ENCODE results near the gene ABCA12.

ABCA12 gene

DNA sequence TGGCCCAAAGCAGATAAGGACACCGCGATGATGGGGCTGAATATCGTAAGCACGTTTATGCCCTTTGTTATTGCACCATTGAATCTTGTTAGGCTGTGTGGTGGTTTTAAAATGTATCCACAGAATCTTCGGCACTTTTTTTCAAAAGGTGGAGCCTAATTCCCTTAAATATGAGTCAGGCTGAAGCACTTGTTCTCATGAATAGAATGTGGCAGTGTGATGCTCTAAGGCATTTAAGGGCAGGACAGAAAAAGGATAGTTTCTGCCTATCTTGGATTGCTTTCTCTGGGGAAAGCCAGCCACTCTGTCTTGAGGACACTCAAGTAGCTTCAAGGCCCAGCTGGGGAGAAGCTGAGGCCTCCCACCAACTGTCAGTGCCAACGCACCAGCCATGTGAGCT lies 39.6 kb downstream of the ABCA12 start:
- Histone ChIP-seq H3K9me3 (ENCODE audit: control insufficient read depth, low read length) (no peaks in the 10 kb centered on the region), H3K9ac (no peak overlapping the region), H3K27me3 (ENCODE audit: control insufficient read depth, insufficient read depth, low read length) (no peaks in the 10 kb centered on the region), H3K27ac (no peak overlapping the region), H3K79me2 (no peaks in the 10 kb centered on the region), H3K4me3 (ENCODE audit: low read depth, low read length) (no peak overlapping the region), H3K36me3 (ENCODE audit: control insufficient read depth, insufficient read depth, low read length) (no peaks in the 10 kb centered on the region), H3K4me1 (no peaks in the 10 kb centered on the region), H3K4me2 (ENCODE audit: low read length) (no peak overlapping the region), H2AFZ (no peak overlapping the region)
- TF ChIP-seq, protein P1, sequence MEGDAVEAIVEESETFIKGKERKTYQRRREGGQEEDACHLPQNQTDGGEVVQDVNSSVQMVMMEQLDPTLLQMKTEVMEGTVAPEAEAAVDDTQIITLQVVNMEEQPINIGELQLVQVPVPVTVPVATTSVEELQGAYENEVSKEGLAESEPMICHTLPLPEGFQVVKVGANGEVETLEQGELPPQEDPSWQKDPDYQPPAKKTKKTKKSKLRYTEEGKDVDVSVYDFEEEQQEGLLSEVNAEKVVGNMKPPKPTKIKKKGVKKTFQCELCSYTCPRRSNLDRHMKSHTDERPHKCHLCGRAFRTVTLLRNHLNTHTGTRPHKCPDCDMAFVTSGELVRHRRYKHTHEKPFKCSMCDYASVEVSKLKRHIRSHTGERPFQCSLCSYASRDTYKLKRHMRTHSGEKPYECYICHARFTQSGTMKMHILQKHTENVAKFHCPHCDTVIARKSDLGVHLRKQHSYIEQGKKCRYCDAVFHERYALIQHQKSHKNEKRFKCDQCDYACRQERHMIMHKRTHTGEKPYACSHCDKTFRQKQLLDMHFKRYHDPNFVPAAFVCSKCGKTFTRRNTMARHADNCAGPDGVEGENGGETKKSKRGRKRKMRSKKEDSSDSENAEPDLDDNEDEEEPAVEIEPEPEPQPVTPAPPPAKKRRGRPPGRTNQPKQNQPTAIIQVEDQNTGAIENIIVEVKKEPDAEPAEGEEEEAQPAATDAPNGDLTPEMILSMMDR (IDR thresholded peaks at IDR 0.05): no peak

DNA sequence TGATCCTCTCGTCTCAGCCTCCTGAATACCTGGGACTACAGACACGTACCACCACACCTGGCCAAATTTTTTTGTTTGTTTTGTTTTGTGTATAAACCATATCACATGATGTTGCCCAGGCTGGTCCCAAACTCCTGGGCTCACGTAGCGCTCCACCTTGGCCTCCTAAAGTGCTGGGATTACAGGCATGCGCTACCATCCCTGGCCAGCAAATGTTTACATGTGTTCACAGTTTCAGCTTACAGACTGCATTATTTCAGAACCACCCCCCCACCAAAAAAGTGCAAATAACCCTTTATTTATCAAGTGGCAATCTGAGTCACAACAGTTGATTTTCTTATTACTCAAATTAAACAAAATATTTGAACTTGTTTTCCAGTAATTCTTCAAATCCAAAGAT lies 54.3 kb downstream of the ABCA12 start:
- Histone ChIP-seq H3K4me2 (ENCODE audit: low read length) (no peak overlapping the region), H3K36me3 (ENCODE audit: control insufficient read depth, insufficient read depth, low read length) (no peaks in the 10 kb centered on the region), H3K4me3 (ENCODE audit: low read depth, low read length) (no peak overlapping the region), H3K9ac (no peak overlapping the region), H3K4me1 (no peaks in the 10 kb centered on the region), H2AFZ (no peak overlapping the region), H3K9me3 (ENCODE audit: control insufficient read depth, low read length) (no peaks in the 10 kb centered on the region), H3K79me2 (no peaks in the 10 kb centered on the region), H3K27me3 (ENCODE audit: control insufficient read depth, insufficient read depth, low read length) (no peaks in the 10 kb centered on the region), H3K27ac (no peak overlapping the region)
- TF ChIP-seq, protein P1 (IDR thresholded peaks at IDR 0.05): no peak

DNA sequence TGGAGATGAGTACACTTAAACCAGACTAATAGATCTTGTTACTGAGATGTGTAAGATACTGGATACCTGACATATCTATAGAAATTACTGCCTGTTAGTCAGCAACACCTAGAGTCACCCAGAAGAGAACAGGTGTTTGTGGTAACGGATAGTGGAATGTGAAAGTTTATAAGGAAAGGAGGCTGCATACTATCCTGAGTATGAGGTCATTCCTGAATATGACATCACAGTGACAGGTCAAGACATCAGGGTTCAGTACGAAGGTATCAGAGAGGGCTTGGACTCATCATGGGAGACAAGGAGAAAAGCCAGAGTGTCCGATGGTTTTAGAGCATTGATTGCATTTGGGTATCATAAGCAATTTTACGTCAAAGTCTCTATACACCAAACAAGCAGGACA lies 55.3 kb downstream of the ABCA12 start:
- Histone ChIP-seq H2AFZ (no peak overlapping the region), H3K4me1 (no peaks in the 10 kb centered on the region), H3K27me3 (ENCODE audit: control insufficient read depth, insufficient read depth, low read length) (no peaks in the 10 kb centered on the region), H3K4me2 (ENCODE audit: low read length) (no peak overlapping the region), H3K9ac (no peak overlapping the region), H3K4me3 (ENCODE audit: low read depth, low read length) (no peak overlapping the region), H3K36me3 (ENCODE audit: control insufficient read depth, insufficient read depth, low read length) (no peaks in the 10 kb centered on the region), H3K27ac (no peak overlapping the region), H3K79me2 (no peaks in the 10 kb centered on the region), H3K9me3 (ENCODE audit: control insufficient read depth, low read length) (no peaks in the 10 kb centered on the region)
- TF ChIP-seq, protein P1 (IDR thresholded peaks at IDR 0.05): no peak

DNA sequence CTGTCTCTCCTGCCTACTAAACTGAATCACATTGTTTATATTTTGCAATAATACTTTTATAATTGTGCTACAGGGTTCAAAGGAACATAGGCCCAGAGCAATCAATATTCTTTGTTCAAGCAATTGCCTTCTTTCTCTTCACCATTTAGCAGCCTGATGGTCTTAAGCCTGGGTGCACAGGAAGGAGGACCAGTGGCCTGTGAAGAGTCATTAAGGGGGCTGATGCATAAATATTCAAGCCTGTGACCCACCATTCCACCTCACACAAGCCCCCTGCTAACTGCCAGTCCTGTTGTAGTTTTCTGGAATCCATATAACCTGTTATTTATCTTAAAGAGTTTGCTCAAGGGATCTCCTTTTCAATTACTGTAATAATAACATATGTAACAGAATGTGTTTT lies 56.0 kb downstream of the ABCA12 start:
- Histone ChIP-seq H3K4me3 (ENCODE audit: low read depth, low read length) (no peak overlapping the region), H3K79me2 (no peaks in the 10 kb centered on the region), H3K27me3 (ENCODE audit: control insufficient read depth, insufficient read depth, low read length) (no peaks in the 10 kb centered on the region), H2AFZ (no peak overlapping the region), H3K36me3 (ENCODE audit: control insufficient read depth, insufficient read depth, low read length) (no peaks in the 10 kb centered on the region), H3K9me3 (ENCODE audit: control insufficient read depth, low read length) (no peaks in the 10 kb centered on the region), H3K4me1 (no peaks in the 10 kb centered on the region), H3K9ac (no peak overlapping the region), H3K27ac (no peak overlapping the region), H3K4me2 (ENCODE audit: low read length) (no peak overlapping the region)
- TF ChIP-seq, protein P1 (IDR thresholded peaks at IDR 0.05): no peak

DNA sequence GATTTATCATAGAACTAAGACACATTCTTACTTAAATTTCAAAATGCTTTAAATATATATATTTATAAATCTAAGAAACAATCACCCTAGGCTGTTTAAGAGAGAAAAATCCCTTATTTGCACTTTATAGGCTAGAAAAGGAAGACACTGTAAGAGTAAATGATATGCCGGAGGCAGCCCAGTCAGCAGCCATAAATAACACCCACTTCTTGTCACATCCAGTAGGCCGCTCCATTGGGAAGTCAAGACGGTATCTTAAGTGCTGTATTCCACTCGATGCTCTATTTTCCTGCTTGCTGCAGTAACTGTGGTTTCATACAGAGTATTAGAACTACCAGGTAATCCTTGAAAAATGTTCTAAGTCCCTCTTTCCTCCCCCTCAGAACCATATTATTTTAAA lies 57.9 kb downstream of the ABCA12 start:
- no peak overlapping the region for H2AFZ ChIP-seq
- H3K27ac ChIP-seq: no peak overlapping the region
- H3K36me3 ChIP-seq (ENCODE audit: control insufficient read depth, insufficient read depth, low read length): no peaks in the 10 kb centered on the region
- H3K9me3 ChIP-seq (ENCODE audit: control insufficient read depth, low read length): no peaks in the 10 kb centered on the region
- no peaks in the 10 kb centered on the region for H3K27me3 ChIP-seq (ENCODE audit: control insufficient read depth, insufficient read depth, low read length)
- no peak overlapping the region for H3K4me3 ChIP-seq (ENCODE audit: low read depth, low read length)
- H3K9ac ChIP-seq: no peak overlapping the region
- H3K4me1 ChIP-seq: no peaks in the 10 kb centered on the region
- H3K4me2 ChIP-seq (ENCODE audit: low read length): no peak overlapping the region
- H3K79me2 ChIP-seq: no peaks in the 10 kb centered on the region
- TF ChIP-seq, protein P1 (IDR thresholded peaks at IDR 0.05): no peak

All from parathyroid adenoma (tissue), 2 donors.